Mucosa of stomach (tissue), 1 donor: ENCODE data around the gene SNX18.

Source experiments
- H3K27me3 ChIP-seq: one replicate; pipeline ENCODE4 v1.7.0; 2013; ENCODE audit warnings: mild to moderate bottlenecking, low read length; ENCODE audit not compliant: control insufficient read depth, insufficient read depth
- H3K36me3 ChIP-seq: one replicate; pipeline ENCODE4 v1.7.0; 2013; ENCODE audit warnings: low read length; ENCODE audit not compliant: control insufficient read depth, insufficient read depth
- H3K4me1 ChIP-seq: one replicate; pipeline ENCODE4 v1.7.0; 2013; ENCODE audit warnings: mild to moderate bottlenecking, low read length; ENCODE audit not compliant: control insufficient read depth, insufficient read depth
- H3K4me3 ChIP-seq: one replicate; pipeline ENCODE4 v1.7.0; 2013; ENCODE audit warnings: low read length
- H3K9ac ChIP-seq: one replicate; pipeline ENCODE4 v1.7.0; 2013; ENCODE audit warnings: mild to moderate bottlenecking, low read length, moderate library complexity
- H3K9me3 ChIP-seq: one replicate; pipeline ENCODE4 v1.7.0; 2013; ENCODE audit warnings: mild to moderate bottlenecking, low read length, moderate library complexity; ENCODE audit not compliant: control insufficient read depth
- donor health status: Pancreatic carcinoma.

Gene SNX18

DNA sequence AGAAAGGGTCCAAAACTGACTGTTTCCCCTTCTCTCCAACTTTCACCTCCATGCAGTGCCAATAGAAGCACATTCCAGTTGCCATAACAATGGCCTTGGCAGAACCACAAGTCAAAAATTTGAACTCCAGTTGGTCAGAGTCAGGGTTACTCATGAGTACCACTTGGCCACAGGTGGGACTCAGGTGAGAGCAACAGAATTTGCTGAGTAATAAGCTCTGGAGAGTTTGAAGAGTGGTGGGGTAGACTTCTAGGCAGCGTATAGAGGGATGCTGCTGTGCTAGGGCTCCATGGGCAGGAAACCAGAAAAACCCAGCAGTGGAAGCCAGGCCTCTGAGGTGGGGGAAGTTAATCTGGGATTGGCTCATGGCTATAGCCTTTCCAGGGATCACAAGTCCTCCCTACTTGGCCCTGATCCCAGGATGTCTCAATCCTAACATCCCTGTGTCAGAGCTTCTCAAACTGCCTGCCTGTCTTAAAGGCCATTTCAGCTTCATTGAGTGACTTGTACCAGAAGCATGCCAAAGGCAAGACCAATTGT is 30.2 kb downstream of the SNX18 start:
- Histone ChIP-seq H3K9me3 (no peaks in the 10 kb centered on the region), H3K4me3 (no peak overlapping the region), H3K4me1 (peaks cover 12% of the 10 kb centered on the region), H3K27me3 (no peaks in the 10 kb centered on the region), H3K9ac (no peak overlapping the region), H3K36me3 (no peaks in the 10 kb centered on the region)

- no peak overlapping the region for H3K4me3 ChIP-seq
- H3K36me3 ChIP-seq: no peaks in the 10 kb centered on the region
- H3K27me3 ChIP-seq: no peaks in the 10 kb centered on the region
- peaks cover 12% of the 10 kb centered on the region for H3K4me1 ChIP-seq
- H3K9ac ChIP-seq: no peak overlapping the region
- no peaks in the 10 kb centered on the region for H3K9me3 ChIP-seq
Measured at GRCh38 chr5:54548565-54548964, 31.0 kb downstream of the SNX18 start.

GRCh38 chr5:54551292-54551691 is 33.7 kb downstream of the SNX18 start:
- no peaks in the 10 kb centered on the region for H3K36me3 ChIP-seq
- no peaks in the 10 kb centered on the region for H3K9me3 ChIP-seq
- H3K4me3 ChIP-seq: no peak overlapping the region
- no peaks in the 10 kb centered on the region for H3K27me3 ChIP-seq
- H3K4me1 ChIP-seq: peaks cover 12% of the 10 kb centered on the region
- no peak overlapping the region for H3K9ac ChIP-seq

DNA sequence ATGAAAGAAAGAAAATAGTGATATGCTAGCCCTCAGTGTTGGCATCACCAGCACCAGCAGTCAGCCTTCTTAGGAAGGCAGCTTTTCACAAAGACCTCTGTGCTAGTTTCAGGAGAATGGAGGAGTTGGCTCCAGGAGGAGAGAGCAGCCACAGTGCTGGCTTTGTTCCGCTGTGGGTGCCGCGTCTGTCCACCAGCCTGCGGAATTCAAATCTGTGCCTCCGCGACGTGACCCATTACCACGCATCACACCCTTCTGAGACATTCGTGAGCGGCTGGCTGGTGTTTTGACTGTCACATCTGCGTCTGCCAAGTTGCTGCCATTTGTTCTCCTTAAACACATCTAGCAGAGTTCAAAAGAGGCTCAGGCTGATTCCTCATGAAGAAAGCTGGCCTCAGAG is 34.4 kb downstream of the SNX18 start:
- Histone ChIP-seq H3K27me3 (no peaks in the 10 kb centered on the region), H3K4me1 (peaks cover 12% of the 10 kb centered on the region), H3K9me3 (no peaks in the 10 kb centered on the region), H3K9ac (no peak overlapping the region), H3K36me3 (no peaks in the 10 kb centered on the region), H3K4me3 (no peak overlapping the region)

DNA sequence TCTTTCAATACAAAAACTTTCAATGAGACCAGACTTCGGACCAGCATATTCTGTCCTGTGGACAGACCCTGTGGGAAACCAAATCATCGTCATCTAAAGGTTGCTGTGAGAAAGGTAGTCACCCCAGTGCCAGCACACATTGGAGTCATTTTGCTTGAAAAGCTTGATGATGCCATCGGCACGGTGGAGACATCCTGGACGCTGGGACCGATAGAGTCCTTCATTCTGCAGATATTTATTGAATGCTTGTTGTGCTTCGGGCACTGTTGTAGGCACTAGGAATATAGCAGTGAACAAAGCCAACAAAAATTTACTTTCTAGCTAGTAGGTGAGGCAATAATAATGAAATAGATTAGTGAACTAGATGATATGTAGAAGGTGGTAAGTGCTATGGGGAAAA is 34.9 kb downstream of the SNX18 start:
- H3K27me3 ChIP-seq: no peaks in the 10 kb centered on the region
- H3K4me1 ChIP-seq: peaks cover 10% of the 10 kb centered on the region
- no peak overlapping the region for H3K4me3 ChIP-seq
- H3K36me3 ChIP-seq: no peaks in the 10 kb centered on the region
- no peak overlapping the region for H3K9ac ChIP-seq
- no peaks in the 10 kb centered on the region for H3K9me3 ChIP-seq

DNA sequence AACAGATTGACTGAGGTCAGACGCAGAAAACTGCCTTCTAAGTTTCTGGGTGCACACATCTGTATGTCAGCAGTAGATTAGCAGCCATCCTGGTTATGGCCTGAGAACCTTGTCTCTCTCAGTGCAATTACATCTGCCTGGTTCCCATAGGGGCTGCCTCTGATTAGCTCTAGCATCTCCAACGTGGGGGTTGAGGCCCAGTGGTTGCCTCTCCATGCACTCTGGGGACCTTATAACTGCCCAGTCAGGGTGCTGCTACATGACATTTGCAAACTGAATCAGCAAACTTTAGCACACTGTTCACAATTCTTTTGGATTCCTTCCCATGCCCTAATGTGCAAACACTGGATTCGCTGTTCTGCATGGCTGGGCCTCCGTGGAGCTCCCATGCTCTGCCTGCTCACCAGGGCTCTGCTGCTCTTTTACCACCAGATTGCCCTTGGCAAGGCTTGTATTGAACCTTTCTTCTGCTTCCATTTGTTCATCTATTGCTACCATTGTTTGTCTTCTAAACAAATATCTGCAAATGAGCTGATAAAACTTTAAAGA is 36.2 kb downstream of the SNX18 start:
- H3K9ac ChIP-seq: no peak overlapping the region
- H3K9me3 ChIP-seq: no peaks in the 10 kb centered on the region
- no peaks in the 10 kb centered on the region for H3K27me3 ChIP-seq
- no peaks in the 10 kb centered on the region for H3K36me3 ChIP-seq
- no peak overlapping the region for H3K4me3 ChIP-seq
- no peaks in the 10 kb centered on the region for H3K4me1 ChIP-seq

DNA sequence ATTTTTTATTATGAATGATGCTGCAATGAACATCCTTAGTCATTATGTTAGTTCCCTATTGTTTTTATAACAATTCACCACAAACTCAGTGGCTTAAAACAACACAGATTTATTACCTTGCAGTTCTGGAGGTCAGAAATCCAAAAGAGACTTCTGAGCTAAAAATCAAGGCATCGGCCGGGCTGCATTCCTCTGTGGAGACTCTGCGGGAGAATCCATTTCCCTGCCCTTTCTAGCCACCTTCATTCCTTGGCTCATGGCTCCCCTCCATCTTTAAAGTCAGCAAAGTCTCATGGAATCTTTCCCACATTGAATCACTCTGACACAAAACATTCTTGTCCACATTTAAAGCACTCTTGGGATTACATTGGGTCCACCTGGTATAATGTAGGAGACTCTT is 38.6 kb downstream of the SNX18 start:
- H3K4me1 ChIP-seq: no peaks in the 10 kb centered on the region
- no peaks in the 10 kb centered on the region for H3K36me3 ChIP-seq
- no peaks in the 10 kb centered on the region for H3K9me3 ChIP-seq
- no peak overlapping the region for H3K4me3 ChIP-seq
- H3K27me3 ChIP-seq: no peaks in the 10 kb centered on the region
- H3K9ac ChIP-seq: no peak overlapping the region

- no peaks in the 10 kb centered on the region for H3K9me3 ChIP-seq
- H3K4me3 ChIP-seq: no peak overlapping the region
- no peak overlapping the region for H3K9ac ChIP-seq
- H3K4me1 ChIP-seq: no peaks in the 10 kb centered on the region
- H3K36me3 ChIP-seq: no peaks in the 10 kb centered on the region
- H3K27me3 ChIP-seq: no peaks in the 10 kb centered on the region
Measured at GRCh38 chr5:54558362-54558761, 40.8 kb downstream of the SNX18 start.

DNA sequence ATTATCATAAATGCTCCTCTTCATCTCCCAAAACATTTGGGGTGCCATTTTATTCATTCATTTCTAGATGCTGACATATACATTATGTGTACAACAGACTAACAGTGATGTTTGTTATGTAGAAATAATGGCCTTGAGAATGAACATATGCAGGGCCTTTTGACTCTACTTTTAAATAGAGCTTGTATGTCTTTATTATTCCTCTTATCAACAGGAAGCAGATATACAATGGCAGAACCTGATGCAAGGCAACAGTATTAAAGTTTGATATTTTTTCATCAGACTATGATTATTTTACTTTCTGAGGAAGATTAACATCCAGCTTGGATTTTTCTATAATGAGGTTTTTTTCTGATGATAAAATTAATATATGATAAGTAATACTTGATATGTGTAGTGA is 44.1 kb downstream of the SNX18 start:
- Histone ChIP-seq H3K9me3 (no peaks in the 10 kb centered on the region), H3K36me3 (no peaks in the 10 kb centered on the region), H3K4me1 (no peaks in the 10 kb centered on the region), H3K9ac (no peak overlapping the region), H3K4me3 (no peak overlapping the region), H3K27me3 (no peaks in the 10 kb centered on the region)

DNA sequence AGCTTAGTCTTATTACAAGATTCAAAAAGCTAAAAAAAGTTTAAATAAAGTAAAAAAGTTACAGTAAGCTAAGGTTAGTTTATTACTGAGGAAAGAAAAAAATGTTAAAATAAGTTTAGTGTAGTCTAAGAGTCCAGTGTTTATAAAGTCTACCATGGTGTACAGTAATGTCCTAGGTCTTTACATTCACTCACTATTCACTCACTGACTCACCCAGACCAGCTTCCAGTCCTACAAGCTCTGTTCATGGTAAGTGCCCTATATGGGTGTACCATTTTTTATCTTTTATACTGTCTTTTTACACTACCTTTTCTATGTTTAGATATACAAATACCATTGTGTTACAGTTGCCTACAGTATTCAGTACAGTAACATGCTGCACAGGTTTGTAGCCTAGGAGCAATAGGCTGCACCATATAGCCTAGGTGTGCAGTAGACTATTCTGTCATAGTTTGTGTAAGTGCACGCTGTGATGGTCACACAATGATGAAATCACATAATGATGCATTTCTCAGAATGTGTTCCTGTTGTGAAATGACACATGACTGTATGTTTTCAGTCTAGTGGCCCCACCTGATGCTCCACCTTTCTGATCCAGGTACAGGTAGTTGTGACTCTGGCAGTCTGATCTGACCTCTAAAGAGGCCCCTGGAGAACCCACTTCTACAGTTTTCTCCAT is 45.7 kb downstream of the SNX18 start:
- H3K4me1 ChIP-seq: no peaks in the 10 kb centered on the region
- no peaks in the 10 kb centered on the region for H3K36me3 ChIP-seq
- no peak overlapping the region for H3K9ac ChIP-seq
- H3K9me3 ChIP-seq: no peaks in the 10 kb centered on the region
- H3K27me3 ChIP-seq: no peaks in the 10 kb centered on the region
- H3K4me3 ChIP-seq: no peak overlapping the region

DNA sequence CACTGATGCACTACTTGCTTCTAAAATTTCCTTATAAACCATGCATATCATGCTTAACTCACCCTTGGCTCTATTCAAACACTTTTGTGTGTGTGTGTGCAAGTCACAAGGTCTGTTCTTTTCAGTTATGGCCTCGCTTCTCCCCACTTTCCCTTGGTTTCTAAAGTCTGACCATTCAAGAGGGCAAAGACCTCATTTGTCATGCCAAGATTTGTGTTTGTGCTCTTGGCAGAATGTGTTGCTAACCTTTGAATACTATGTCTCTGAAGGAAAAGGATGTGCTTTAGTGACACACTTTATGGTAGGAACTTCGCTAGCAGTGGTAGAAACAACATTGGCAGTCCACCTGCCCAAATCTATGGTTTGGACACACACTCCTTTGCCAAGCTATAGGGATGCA is 50.4 kb downstream of the SNX18 start:
- H3K4me1 ChIP-seq: no peaks in the 10 kb centered on the region
- H3K4me3 ChIP-seq: no peak overlapping the region
- H3K9ac ChIP-seq: no peak overlapping the region
- no peaks in the 10 kb centered on the region for H3K9me3 ChIP-seq
- no peaks in the 10 kb centered on the region for H3K36me3 ChIP-seq
- H3K27me3 ChIP-seq: no peaks in the 10 kb centered on the region

GRCh38 chr5:54570916-54571315 is 53.4 kb downstream of the SNX18 start:
- Histone ChIP-seq H3K4me3 (no peak overlapping the region), H3K9me3 (no peaks in the 10 kb centered on the region)

More at GRCh38 chr5:54570916-54571315, 53.4 kb downstream of the SNX18 start:
- Histone ChIP-seq H3K9ac (no peak overlapping the region), H3K27me3 (no peaks in the 10 kb centered on the region), H3K36me3 (no peaks in the 10 kb centered on the region), H3K4me1 (no peaks in the 10 kb centered on the region)
